SU-DHL-6 (cell line): ENCODE results near the gene PLAU.
"Not testable (repeated sequence)": the region's sequence is repeated elsewhere in the genome, so short reads cannot be mapped to it uniquely, and the experiment has no call there.

Source experiments
- H2AFZ ChIP-seq: fragments of 200-600 bp; sonication (generic); 2 replicates; pipeline ENCODE4 v1.6.1; 2014; ENCODE audit warnings: low read depth, mild to moderate bottlenecking, moderate library complexity, mixed read lengths, antibody characterized with exemption, low read length; ENCODE audit not compliant: severe bottlenecking
- H3F3A ChIP-seq: fragments of 200-600 bp; shearing (Covaris generic); 2 replicates; pipeline ENCODE4 v1.6.0; 2016; ENCODE audit warnings: antibody characterized with exemption, mild to moderate bottlenecking; ENCODE audit not compliant: insufficient read depth
- H3K27ac ChIP-seq: fragments of 200-600 bp; sonication (generic); 2 replicates; pipeline ENCODE4 v1.5.1; 2016; ENCODE audit warnings: low read depth, mild to moderate bottlenecking, low read length, moderate library complexity, mixed read lengths
- H3K27me3 ChIP-seq: fragments of 200-600 bp; sonication (generic), shearing (Covaris generic); 2 replicates; pipeline ENCODE4 v1.6.0; 2014; ENCODE audit warnings: mild to moderate bottlenecking, low read length
- H3K36me3 ChIP-seq: fragments of 200-600 bp; sonication (generic); 2 replicates; pipeline ENCODE4 v1.6.1; 2014; ENCODE audit warnings: mild to moderate bottlenecking, low read length, mixed read lengths
- H3K4me2 ChIP-seq: fragments of 300-600, 200-600 bp; shearing (Covaris generic), sonication (generic); 2 replicates; pipeline ENCODE4 v1.6.0; 2014; ENCODE audit warnings: low read length, low read depth, mild to moderate bottlenecking; ENCODE audit not compliant: poor library complexity, severe bottlenecking
- H3K4me3 ChIP-seq: fragments of 200-600 bp; sonication (generic); 2 replicates; pipeline ENCODE4 v1.5.1; 2014; ENCODE audit warnings: antibody characterized with exemption, low read length, mild to moderate bottlenecking, mixed read lengths; ENCODE audit not compliant: insufficient read depth, poor library complexity, severe bottlenecking
- H3K79me2 ChIP-seq: fragments of 200-600 bp; sonication (generic); 2 replicates; pipeline ENCODE4 v1.6.1; 2014; ENCODE audit warnings: mild to moderate bottlenecking, low read length, moderate library complexity; ENCODE audit not compliant: insufficient read depth
- H3K9ac ChIP-seq: fragments of 200-600 bp; sonication (generic); 2 replicates; pipeline ENCODE4 v1.7.0; 2014; ENCODE audit warnings: mild to moderate bottlenecking, low read length
- H3K9me2 ChIP-seq: fragments of 200-600 bp; sonication (generic); replicated peaks from 2 replicates; pipeline ENCODE4 v1.6.1; 2014; ENCODE audit warnings: low read length; ENCODE audit not compliant: insufficient read depth
- H3K9me3 ChIP-seq: fragments of 200-600 bp; sonication (generic); 2 replicates; pipeline ENCODE4 v1.6.1; 2014; ENCODE audit warnings: low read length, mixed read lengths; ENCODE audit not compliant: insufficient read depth
- H4K20me1 ChIP-seq: fragments of 200-600 bp; sonication (generic); 2 replicates; pipeline ENCODE4 v1.6.1; 2014; ENCODE audit warnings: low read depth, mild to moderate bottlenecking, antibody characterized with exemption, low read length, moderate library complexity, mixed read lengths
- EZH2phosphoT487 ChIP-seq: fragments of 200-600 bp; sonication (generic), shearing (Covaris generic); conservative IDR thresholded peaks from 2 replicates; pipeline ENCODE4 v1.6.1; 2018; ENCODE audit warnings: mild to moderate bottlenecking, antibody characterized with exemption, low read length, moderate library complexity, mixed read lengths
- TF ChIP-seq, protein P1 (sequence below): fragments of 200-600 bp; sonication (generic); IDR thresholded peaks from one replicate; pipeline ENCODE4 v1.5.1; 2017; ENCODE audit warnings: antibody characterized with exemption, mild to moderate bottlenecking, low read length, moderate library complexity; ENCODE audit not compliant: insufficient read depth, poor library complexity, severe bottlenecking

The PLAU gene

GRCh38 chr10:73889014-73889413 lies 21.9 kb upstream of the PLAU start:
- no peaks in the 10 kb centered on the region for H3K36me3 ChIP-seq
- no peaks in the 10 kb centered on the region for H3K9me3 ChIP-seq
- H2AFZ ChIP-seq = no peak overlapping the region
- H3K27me3 ChIP-seq = no peaks in the 10 kb centered on the region
- no peaks in the 10 kb centered on the region for H3K79me2 ChIP-seq
- H3F3A ChIP-seq = no peaks in the 10 kb centered on the region
- no peaks in the 10 kb centered on the region for H4K20me1 ChIP-seq
- H3K4me3 ChIP-seq = no peak overlapping the region
- no peak overlapping the region for H3K4me2 ChIP-seq
- TF ChIP-seq, protein P1, sequence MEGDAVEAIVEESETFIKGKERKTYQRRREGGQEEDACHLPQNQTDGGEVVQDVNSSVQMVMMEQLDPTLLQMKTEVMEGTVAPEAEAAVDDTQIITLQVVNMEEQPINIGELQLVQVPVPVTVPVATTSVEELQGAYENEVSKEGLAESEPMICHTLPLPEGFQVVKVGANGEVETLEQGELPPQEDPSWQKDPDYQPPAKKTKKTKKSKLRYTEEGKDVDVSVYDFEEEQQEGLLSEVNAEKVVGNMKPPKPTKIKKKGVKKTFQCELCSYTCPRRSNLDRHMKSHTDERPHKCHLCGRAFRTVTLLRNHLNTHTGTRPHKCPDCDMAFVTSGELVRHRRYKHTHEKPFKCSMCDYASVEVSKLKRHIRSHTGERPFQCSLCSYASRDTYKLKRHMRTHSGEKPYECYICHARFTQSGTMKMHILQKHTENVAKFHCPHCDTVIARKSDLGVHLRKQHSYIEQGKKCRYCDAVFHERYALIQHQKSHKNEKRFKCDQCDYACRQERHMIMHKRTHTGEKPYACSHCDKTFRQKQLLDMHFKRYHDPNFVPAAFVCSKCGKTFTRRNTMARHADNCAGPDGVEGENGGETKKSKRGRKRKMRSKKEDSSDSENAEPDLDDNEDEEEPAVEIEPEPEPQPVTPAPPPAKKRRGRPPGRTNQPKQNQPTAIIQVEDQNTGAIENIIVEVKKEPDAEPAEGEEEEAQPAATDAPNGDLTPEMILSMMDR = no peak
- TF ChIP-seq EZH2phosphoT487 = no peak
- H3K9me2 ChIP-seq = no peaks in the 10 kb centered on the region
- no peak overlapping the region for H3K9ac ChIP-seq
- H3K27ac ChIP-seq = no peak overlapping the region

GRCh38 chr10:73889416-73889815 lies 21.5 kb upstream of the PLAU start:
- H3F3A ChIP-seq, H3K4me2 ChIP-seq: not testable (repeated sequence)

GRCh38 chr10:73890261-73890660 lies 20.7 kb upstream of the PLAU start:
- Histone ChIP-seq H2AFZ (no peak overlapping the region), H3K4me2 (no peak overlapping the region), H4K20me1 (no peaks in the 10 kb centered on the region), H3K79me2 (no peaks in the 10 kb centered on the region), H3K9me2 (no peaks in the 10 kb centered on the region), H3K9me3 (no peaks in the 10 kb centered on the region), H3K36me3 (no peaks in the 10 kb centered on the region), H3K9ac (no peak overlapping the region), H3K4me3 (no peak overlapping the region), H3K27ac (no peak overlapping the region), H3F3A (no peaks in the 10 kb centered on the region), H3K27me3 (no peaks in the 10 kb centered on the region)
- no peak for TF ChIP-seq EZH2phosphoT487
- TF ChIP-seq, protein P1 = no peak

More at GRCh38 chr10:73889416-73889815, 21.5 kb upstream of the PLAU start:
- not testable (repeated sequence) for H3K9me3 ChIP-seq, H3K9me2 ChIP-seq, H2AFZ ChIP-seq, H3K79me2 ChIP-seq, H4K20me1 ChIP-seq, H3K36me3 ChIP-seq, H3K4me3 ChIP-seq, H3K27ac ChIP-seq, H3K27me3 ChIP-seq, H3K9ac ChIP-seq

GRCh38 chr10:73890830-73891229 lies 20.1 kb upstream of the PLAU start:
- not testable (repeated sequence) for H3K9me3 ChIP-seq, H3K9ac ChIP-seq, H3K4me3 ChIP-seq, H3K9me2 ChIP-seq, H3K36me3 ChIP-seq, H2AFZ ChIP-seq, H3K4me2 ChIP-seq, H3F3A ChIP-seq, H3K27me3 ChIP-seq, H3K27ac ChIP-seq, H3K79me2 ChIP-seq, H4K20me1 ChIP-seq
